IgD-negative memory B cell (primary cell): ENCODE results near the gene ALS2CL. TPM values are rescaled to one million over a fixed set of nuclear protein-coding genes. Genes with fewer than 3 reads are reported as not detected.

Source experiments
- H3K27ac Mint-ChIP-seq, 3 donors: one replicate each; pipeline ENCODE4 v1.8.0; 2020 to 2022; ENCODE audit warnings: mild to moderate bottlenecking in 3 of 3, mixed read lengths in 3 of 3, moderate library complexity in 1 of 3
- H3K27me3 Mint-ChIP-seq: one replicate; pipeline ENCODE4 v1.8.0; 2021; ENCODE audit warnings: mixed read lengths
- H3K36me3 Mint-ChIP-seq: one replicate; pipeline ENCODE4 v1.8.0; 2020; ENCODE audit warnings: mild to moderate bottlenecking, mixed read lengths
- H3K4me1 Mint-ChIP-seq, 3 donors: one replicate each; pipeline ENCODE4 v1.8.0; 2020 to 2022; ENCODE audit warnings: mixed read lengths in 3 of 3, mild to moderate bottlenecking in 1 of 3
- H3K4me3 Mint-ChIP-seq, 4 donors: one replicate each; pipeline ENCODE4 v1.8.0; 2020 to 2022; ENCODE audit warnings: mild to moderate bottlenecking in 4 of 4, mixed read lengths in 4 of 4, moderate library complexity in 3 of 4
- H3K9me3 Mint-ChIP-seq, 3 donors: one replicate each; pipeline ENCODE4 v1.8.0; 2020 to 2021; ENCODE audit warnings: mixed read lengths in 3 of 3, mild to moderate bottlenecking in 1 of 3
- polyA plus RNA-seq: library from polyadenylated mRNA; unstranded; fragments of 300-500 nt; fragmentation: Illumina TruSeq; gene quantifications from one replicate; pipeline ENCODE4 v1.2.3, GENCODE V29; 2021

ALS2CL gene
- polyA plus RNA-seq, 1 donor from 2014 or later, result 0.10 TPM

DNA sequence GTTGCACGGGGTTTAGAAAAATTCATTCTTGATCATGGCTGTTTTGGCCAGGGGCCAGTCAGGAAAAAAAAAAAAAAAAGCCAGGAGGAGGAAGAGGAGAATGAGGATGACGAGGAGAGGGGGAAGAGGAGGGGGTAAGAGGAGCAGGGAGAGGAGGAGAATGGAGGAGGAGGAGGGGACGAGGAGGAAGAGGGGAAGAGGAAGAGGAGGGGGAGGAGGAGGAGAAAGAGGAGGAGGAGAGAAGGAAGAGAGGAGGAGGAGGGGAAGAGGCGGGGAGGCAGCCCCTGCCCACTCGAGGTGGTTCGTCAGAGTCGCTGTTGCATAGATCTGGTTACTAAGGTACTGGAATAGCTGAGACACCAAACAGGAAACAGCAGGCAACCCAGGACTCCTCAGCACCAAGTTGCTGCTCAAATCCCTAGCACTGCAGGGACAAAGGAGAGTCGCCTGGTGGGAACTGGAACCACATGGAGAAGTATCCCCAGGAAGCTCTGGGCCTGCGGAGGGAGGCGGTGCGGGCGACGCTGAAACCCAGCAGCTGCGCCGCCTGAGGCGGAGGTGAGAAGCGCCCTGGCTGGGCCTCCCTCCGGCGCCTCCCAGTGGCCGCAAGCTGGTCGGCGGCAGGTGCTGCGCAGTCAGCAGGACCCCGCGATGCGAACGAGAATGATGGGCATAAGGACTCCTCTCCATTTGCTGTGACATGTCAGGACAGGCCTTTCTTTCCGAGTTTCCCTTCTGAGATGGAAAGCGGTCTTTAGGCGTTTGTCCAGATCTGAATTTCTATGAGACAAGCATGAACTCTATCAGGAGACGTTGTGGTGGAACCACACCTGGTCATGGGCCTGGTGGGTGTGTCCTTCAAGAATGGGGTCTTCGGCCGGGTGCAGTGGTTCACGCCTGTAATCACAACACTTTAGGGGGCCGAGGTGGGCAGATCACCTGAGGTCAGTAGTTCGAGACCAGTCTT is 63.6 kb downstream of the ALS2CL start:
- Mint-ChIP-seq H3K4me3 (peak overlapping the region; percentile 6 to 87 (median 58)), H3K9me3 (no peaks in the 10 kb centered on the region), H3K27ac (peak overlapping the region in 2 of 3 donors; percentile 34 to 50), H3K27me3 (peaks cover 2% of the 10 kb centered on the region), H3K36me3 (no peaks in the 10 kb centered on the region), H3K4me1 (peaks cover 0 to 9% (median 7%) of the 10 kb centered on the region in 3 donors)

DNA sequence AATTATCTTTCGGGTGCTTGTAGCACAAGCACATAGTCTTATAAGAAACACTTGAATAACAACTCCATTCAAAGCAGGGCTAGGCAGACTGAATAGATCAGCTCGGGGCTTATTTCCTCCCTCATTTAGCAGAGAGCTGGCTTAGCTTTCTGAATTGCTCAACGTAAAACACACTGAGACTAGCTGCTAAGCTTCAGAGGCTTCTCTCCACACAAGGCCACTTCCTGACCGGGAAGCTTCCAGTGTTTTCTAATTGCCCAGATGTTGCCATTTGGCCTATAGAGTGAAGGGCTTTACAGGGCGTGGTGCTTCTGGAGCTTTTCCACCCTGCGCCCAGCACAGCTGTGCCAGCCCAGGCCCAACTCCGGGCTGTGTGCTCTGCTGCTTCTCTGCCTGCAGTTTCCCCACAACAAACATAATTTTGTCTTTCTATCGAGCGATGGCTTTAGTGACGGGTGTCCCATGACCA is 64.5 kb downstream of the ALS2CL start:
- Mint-ChIP-seq H3K27ac (no peak overlapping the region), H3K27me3 (peaks cover 5% of the 10 kb centered on the region), H3K36me3 (no peaks in the 10 kb centered on the region), H3K4me3 (peak overlapping the region in 3 of 4 donors; percentile 22 to 83 (median 79)), H3K9me3 (no peaks in the 10 kb centered on the region), H3K4me1 (peaks cover 0 to 9% (median 7%) of the 10 kb centered on the region in 3 donors)

- no peaks in the 10 kb centered on the region for H3K36me3 Mint-ChIP-seq
- no peaks in the 10 kb centered on the region for H3K9me3 Mint-ChIP-seq
- H3K4me3 Mint-ChIP-seq, result peak overlapping the region in 1 of 4 donors; percentile 54
- peaks cover 0 to 9% (median 7%) of the 10 kb centered on the region in 3 donors for H3K4me1 Mint-ChIP-seq
- H3K27me3 Mint-ChIP-seq, result peaks cover 7% of the 10 kb centered on the region
- H3K27ac Mint-ChIP-seq, result no peak overlapping the region
Measured at GRCh38 chr3:46627078-46627477, 66.4 kb downstream of the ALS2CL start.

DNA sequence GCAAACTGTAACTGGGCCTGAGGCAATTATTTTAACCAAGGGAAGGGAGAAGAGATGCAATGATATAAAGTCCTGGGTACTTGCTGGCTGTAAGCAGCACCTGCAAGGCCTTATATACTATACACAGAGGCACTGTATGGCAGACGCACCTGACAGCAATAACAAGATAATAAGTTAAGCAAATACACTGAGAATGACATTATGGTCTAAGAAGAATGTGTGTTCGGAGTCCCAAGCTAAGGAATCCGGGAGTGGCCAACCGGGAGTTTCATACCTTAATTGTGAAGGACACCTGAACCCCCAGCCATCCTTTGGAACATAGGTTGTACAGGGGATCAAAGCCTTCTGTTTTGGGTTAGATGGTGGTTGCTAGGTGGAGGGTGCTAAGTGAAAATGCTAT is 67.4 kb downstream of the ALS2CL start:
- peaks cover 5% of the 10 kb centered on the region for H3K27me3 Mint-ChIP-seq

DNA sequence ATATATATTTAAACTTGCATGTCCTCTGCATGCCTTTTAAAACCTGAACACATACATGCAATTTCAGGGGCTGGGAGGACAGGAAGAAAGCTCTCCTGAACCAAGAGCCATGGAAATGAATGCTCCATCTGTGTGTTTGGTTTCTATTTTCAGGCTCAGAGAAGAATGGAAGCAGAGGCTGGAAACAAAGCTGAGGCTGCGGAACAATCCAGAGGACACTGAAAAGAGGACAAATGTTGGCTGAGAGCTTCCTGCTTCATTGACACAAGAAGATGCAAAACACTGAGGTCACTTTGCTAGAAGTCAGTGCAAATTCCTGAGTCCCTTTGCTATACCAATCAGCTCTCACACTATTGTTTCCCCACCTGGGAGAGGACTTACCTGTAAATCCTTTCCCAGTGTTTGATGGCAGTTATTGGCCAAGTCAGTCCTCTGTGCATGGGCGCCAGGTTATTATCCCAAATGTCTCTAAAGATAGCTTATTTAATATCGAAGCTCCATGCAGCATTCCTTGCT is 68.4 kb downstream of the ALS2CL start:
- Mint-ChIP-seq H3K4me3 (no peak overlapping the region), H3K27me3 (peaks cover 10% of the 10 kb centered on the region), H3K36me3 (no peaks in the 10 kb centered on the region), H3K9me3 (no peaks in the 10 kb centered on the region), H3K27ac (no peak overlapping the region), H3K4me1 (peaks cover 0 to 5% (median 5%) of the 10 kb centered on the region in 3 donors)

More for the DNA sequence above, 67.4 kb downstream of the ALS2CL start:
- H3K36me3 Mint-ChIP-seq, result no peaks in the 10 kb centered on the region
- H3K27ac Mint-ChIP-seq, result no peak overlapping the region
- peaks cover 0 to 9% (median 7%) of the 10 kb centered on the region in 3 donors for H3K4me1 Mint-ChIP-seq
- no peak overlapping the region for H3K4me3 Mint-ChIP-seq
- H3K9me3 Mint-ChIP-seq, result no peaks in the 10 kb centered on the region

DNA sequence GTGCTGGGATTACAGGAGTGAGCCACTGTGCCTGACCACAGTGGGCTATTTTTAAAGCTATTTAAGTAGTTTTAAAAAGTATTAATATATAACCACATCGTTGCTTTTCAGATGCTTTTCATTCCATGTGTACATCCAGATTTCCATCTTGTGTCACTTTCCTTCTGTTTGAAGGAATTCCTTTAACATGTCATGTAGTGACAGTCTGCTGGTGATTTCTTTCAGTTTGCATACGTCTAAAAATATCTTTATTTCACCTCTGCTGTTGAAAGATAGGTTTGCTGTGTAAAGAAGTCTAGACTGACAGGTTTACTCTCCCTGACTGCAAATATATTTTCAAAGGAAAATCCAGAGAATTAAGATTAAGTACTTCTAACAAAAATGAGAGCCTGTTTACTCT is 68.9 kb downstream of the ALS2CL start:
- Mint-ChIP-seq H3K36me3 (no peaks in the 10 kb centered on the region), H3K4me3 (no peak overlapping the region), H3K27me3 (peaks cover 14% of the 10 kb centered on the region), H3K27ac (no peak overlapping the region), H3K4me1 (peaks cover 0 to 4% (median 2%) of the 10 kb centered on the region in 3 donors), H3K9me3 (no peaks in the 10 kb centered on the region)

GRCh38 chr3:46619845-46620778 is 73.4 kb downstream of the ALS2CL start:
- Mint-ChIP-seq H3K27me3 (peaks cover 24% of the 10 kb centered on the region), H3K27ac (no peak overlapping the region), H3K9me3 (no peaks in the 10 kb centered on the region), H3K4me3 (no peak overlapping the region), H3K4me1 (no peaks in the 10 kb centered on the region), H3K36me3 (no peaks in the 10 kb centered on the region)

Other genes with a start within 250 kb of the ALS2CL start
- gene LTF, start 228.8 kb downstream of the ALS2CL start, polyA plus RNA-seq, result not detected
- gene RTP3, start 195.7 kb downstream of the ALS2CL start, polyA plus RNA-seq, result not detected
- 0.06 TPM for gene LRRC2, start 127.4 kb downstream of the ALS2CL start, polyA plus RNA-seq
- gene FAM240A, start 81.2 kb downstream of the ALS2CL start, polyA plus RNA-seq, result not detected
- gene TMIE, start 7.7 kb upstream of the ALS2CL start, polyA plus RNA-seq, result not detected
- not detected for gene PRSS50, start 24.2 kb upstream of the ALS2CL start, polyA plus RNA-seq
- not detected for gene MYL3, start 169.8 kb upstream of the ALS2CL start, polyA plus RNA-seq
- not detected for gene PTH1R, start 184.0 kb upstream of the ALS2CL start, polyA plus RNA-seq